ENCODE measurements around the gene SPI1.
"Not testable (repeated sequence)": the region's sequence is repeated elsewhere in the genome, so short reads cannot be mapped to it uniquely, and the experiment has no call there.

SPI1 gene

DNA sequence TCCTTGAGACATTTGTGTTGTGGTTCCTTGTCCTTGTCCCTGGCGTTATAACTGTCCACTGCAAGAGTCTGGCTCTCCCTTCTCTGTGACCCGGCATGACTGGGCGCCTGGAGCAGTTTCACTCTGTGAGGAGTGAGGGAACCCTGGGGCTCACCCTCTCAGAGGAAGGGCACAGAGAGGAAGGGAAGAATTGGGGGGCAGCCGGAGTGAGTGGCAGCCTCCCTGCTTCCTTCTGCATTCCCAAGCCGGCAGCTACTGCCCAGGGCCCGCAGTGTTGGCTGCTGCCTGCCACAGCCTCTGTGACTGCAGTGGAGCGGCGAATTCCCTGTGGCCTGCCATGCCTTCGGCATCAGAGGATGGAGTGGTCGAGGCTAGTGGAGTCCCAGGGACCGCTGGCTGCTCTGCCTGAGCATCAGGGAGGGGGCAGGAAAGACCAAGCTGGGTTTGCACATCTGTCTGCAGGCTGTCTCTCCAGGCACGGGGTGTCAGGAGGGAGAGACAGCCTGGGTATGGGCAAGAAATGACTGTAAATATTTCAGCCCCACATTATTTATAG is 48.8 kb downstream of the SPI1 start:
- in situ Hi-C loops (cut with HindIII; ENCODE audit: low sequenced_read_pairs): no loop called here

DNA sequence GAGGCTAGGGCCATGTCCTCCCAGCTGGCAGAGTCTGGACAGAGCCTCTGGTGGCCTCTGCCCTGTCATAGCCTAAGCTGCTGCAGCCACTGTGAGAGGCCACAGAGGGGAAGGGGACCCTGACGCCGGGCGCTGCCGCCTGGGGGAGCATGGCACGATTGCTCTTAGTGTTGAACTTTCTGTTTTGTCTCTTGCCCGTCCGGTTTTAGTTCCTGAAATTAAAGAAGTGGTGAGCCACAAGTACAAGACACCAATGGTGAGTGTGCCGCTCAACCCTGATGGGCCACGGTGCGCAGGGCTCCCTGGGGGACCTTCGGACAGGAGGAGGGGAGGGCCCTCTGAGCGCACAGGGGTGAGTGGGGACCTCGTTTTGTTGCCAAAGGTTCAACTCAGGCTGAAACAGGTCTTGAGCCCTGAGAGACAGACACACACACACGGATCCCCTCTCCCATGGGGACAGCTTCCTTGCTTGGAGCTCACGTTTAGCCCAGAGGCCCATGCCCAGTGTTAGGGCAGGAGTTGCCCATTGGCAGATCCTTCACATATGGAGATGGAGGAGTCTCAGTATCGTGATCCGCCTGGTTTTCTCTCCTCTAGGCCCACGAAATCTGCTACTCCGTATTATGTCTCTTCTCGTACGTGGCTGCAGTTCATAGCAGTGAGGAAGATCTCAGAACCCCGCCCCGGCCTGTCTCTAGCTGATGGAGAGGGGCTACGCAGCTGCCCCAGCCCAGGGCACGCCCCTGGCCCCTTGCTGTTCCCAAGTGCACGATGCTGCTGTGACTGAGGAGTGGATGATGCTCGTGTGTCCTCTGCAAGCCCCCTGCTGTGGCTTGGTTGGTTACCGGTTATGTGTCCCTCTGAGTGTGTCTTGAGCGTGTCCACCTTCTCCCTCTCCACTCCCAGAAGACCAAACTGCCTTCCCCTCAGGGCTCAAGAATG is 49.6 kb downstream of the SPI1 start:
- in situ Hi-C loops (cut with HindIII; ENCODE audit: low sequenced_read_pairs): no loop called here

DNA sequence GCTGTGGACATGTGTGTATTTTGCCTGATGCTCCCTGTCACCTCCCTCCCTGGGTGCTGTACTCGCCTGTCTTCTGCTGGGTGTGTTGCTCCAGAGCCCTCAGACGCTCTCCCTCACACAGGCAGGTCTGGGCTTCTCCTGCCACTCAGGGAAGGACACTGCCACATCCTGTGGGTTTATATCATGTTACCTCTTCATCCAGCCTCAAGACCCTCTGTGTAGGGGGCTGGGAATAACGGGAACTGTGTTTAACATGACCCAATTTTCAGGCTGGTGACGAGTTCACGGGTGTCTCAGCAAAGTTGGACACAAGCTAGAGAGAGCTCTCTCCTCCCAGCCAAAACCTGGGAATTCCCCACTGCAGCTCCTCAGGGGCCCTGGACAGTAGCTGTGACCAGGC is 50.4 kb downstream of the SPI1 start:
- in situ Hi-C loops (cut with HindIII; ENCODE audit: low sequenced_read_pairs): no loop called here

DNA sequence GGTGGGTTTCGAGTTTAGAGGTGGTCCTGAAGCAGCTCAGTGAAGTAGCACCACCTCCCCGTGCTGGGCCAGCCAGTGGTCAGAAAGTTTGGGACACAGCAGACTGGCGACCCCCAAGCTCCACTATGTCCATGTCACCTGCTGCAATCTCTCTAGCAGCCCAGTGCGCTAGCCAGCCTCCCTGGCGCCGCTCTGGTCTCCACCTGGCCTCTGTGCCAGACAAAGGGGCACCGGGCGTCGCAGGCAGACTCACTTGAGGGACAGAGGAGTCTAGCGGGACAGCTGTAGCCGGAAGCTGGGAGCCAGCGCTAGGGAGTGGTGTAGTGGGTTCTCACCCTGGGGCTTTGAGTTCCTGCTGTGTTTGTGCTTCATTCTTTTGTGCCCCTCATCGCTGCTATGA is 51.3 kb downstream of the SPI1 start:
- in situ Hi-C loops (cut with HindIII; ENCODE audit: low sequenced_read_pairs): no loop called here

DNA sequence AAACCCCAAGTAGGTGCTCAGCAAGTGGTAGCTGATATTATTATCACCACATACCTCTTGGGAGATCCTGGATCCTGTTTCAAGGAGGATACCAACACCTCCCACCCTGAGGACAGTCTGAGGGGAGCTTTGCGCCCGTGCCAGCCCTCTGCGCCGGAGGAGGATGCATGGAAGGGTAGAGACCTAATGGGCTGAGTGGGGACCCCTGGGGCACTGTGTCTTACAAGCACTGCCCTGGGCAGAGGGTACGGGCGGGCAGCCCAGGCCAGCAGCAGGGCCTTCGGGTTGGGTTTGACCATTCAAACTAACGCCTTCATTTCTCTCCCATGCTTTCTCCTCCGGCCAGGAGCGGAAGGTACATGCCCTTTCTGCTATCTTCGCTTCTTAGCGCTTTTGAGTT is 52.1 kb downstream of the SPI1 start:
- in situ Hi-C loops (cut with HindIII; ENCODE audit: low sequenced_read_pairs): no loop called here

DNA sequence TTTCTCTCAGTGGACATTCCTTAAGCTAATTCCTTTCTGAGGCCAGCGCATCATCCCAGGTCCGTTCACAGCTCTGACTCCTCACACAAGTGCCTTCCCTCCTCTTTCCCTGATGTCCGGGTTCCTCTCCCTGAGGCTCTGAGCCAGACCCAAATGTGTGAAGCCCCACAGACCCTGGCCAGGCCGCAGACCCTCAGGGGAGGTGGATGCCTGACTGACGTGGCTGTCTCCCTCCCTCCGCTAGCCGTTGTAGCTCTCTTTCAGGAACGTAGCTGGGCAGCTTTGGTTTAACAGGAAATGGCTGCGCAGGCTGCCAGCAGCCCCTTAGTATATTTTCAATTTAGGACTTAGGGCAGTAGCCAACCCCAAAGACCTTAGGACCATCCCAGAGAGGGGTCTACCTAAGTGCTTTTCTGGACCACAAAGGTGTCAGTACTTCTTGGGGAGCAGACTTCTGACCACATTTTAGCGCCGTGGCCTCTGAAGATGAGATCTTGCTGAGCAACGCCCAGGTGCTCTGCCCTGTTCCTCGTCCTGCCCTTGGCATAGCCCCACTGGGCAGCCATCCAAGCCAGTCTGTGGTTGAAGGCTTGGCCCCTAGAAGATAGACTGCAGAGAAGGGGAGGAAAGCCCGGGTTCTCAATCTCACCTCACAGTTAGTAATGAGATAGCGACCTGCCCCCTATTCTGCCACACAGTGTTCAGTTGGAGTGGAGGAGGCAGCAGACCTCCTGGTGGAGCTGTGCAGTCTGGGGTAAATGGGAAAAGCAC is 52.9 kb downstream of the SPI1 start:
- in situ Hi-C loops (cut with HindIII; ENCODE audit: low sequenced_read_pairs): no loop called here

DNA sequence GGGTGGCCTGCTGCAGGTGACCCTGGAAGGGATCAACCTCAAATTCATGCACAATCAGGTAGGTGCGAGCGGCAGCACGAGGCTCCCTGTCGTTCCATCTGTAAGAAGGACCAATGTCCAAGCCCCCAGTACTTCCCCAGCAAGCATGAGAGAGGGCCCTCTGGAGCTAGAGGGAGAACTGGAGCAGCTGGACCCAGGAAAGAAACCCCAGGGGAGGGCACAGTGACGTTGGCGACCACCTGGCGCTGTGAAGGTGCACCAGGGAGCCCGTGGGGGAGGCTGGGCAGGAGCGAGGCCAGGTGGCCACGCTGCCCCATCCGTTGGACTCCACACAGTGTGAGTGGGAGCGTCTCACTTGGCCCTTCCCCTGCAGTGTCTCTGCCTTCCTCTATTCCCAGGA is 53.8 kb downstream of the SPI1 start:
- in situ Hi-C loops (cut with HindIII; ENCODE audit: low sequenced_read_pairs): no loop called here

DNA sequence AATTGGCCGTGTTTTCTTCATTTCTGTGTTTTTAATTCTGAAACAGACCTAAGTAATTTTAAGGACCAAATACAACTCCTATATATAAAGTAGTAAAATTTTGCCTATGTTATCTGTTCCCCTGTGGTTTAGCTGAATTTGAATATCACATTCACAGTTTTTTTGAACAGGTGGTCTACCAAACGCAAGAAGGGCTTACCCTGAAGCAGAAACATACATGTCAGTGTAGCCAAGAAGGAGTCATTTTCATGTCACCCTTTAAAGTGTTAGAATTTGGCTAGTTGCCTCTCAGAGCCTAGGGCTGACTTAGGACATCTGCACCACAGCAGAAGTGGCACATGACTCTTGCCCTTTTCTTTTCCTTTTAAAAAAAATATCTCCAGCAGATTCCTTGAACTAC is 60.2 kb downstream of the SPI1 start:
- in situ Hi-C loops (cut with HindIII; ENCODE audit: low sequenced_read_pairs): no loop called here

DNA sequence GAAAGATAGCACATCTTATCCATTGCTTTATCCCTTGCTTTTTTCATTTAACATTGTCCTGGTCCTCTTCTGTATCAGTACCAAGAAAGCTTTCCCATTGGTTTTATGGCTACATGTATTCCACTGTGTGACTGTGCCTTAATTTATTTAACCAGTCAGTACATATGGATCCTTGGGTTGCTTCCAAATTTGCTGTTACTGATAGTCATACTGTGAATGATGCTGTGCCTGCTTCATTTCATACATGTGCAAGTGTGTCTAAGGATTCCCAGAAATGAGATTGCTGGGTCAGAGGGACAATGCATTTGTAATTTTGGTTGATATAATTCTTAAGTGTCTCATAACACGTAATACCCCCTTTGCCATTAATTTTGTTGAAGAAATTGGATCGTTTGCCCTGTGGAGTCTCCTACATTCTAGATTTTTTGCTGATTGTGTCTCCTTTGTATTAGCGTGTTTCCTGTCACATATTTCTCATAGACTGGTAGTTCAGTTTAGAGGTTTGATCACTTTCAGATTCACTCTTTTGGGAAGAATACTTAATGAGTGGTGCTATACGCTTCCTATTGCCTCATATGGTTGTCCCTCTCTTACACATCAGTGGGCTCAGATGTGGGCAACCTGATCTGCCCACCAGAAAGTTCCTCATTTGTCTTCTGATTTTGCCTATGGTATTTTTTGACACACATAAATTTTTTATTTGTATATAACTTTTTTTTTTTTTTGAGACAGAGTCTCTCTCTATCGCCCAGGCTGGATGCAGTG is 61.1 kb downstream of the SPI1 start:
- in situ Hi-C loops (cut with HindIII; ENCODE audit: low sequenced_read_pairs): no loop called here

DNA sequence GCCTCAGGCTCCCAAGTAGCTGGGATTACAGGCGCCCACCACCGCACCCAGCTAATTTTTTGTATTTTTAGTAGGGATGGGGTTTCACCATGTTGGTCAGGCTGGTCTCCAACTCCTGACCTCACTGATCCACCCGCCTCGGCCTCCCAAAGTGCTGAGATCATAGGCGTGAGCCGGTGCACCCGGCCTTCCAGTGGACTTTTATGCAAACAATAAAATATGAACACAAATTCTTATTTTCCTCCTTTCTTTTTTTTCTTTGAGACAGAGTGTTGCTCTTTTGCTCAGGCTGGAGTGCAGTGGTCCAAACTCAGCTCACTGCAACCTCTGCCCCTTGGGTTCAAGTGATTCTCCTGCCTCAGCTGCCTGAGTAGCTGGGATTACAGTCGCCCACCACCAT is 61.8 kb downstream of the SPI1 start:
- in situ Hi-C loops (cut with HindIII; ENCODE audit: low sequenced_read_pairs): not testable (repeated sequence)

DNA sequence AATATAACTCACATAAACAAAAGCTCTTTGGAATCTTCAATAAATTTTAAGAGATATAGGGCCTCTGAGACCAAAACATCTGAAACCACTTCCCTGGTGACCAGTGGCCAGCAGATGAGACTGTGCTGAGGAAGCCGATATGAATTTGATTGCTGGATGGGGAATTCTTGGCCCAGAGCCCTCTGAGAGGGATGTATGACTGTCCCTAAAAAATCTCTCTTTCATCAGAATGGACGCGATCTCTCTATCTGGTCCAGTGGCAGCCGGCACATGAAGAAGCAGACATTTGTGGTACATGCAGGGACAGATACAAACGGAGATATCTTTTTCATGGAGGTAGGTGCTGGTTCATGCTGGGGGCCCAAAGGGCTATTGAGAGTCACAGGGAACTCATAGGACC is 63.4 kb downstream of the SPI1 start:
- in situ Hi-C loops (cut with HindIII; ENCODE audit: low sequenced_read_pairs): no loop called here

DNA sequence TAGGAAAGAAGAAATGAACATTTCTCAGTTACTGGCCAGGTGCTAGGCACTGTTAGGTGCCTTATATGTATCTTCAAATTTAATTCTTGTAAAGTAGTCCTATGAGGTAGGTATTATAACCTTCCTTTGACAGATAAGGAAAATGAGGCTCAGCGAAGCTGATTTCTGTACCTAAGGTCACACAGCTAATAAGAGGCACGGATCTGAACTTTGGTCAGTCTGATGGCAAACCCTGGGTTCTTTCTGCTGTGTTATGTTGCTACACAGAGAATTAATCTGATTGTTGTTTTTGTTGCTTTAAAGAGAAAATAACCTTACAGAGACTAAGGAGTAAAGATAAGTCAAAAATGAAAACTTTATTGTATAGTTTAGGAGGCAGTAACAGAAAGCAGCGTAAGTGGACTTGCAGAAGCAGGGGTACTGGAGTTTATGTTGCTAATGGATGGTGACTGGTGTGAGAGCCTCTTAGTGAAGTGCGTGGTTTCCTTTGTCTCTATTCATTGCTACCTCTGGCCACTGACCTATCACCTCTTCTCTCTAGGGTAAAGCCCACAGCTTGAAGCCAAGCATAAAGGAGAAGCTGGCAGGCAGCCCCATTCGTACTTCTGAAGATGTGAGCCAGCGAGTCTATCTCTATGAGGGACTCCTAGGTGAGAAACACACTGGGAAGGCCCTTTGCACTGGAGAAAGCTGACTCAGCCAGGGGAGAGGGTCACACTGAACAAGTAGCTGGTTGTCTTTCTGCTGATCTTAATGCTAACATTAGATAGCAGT is 70.1 kb downstream of the SPI1 start:
- in situ Hi-C loops (cut with HindIII; ENCODE audit: low sequenced_read_pairs): no loop called here

DNA sequence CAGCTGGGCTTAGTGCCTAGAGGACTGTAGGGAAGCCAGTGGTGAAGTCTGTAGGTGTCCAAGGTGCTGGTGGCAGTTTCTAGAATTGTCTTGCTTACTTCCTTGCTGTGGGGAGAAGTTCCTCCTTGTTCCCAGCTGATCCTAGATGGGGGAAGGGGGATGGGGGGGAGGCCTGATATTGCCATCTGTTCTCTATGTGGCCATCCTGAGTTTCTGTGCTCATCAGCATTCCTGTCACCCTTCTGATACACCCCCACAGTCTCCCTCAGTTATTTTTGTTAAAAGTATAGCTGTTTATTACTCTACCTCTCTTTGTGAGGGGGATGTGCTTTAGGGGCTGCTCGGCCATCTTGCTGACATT is 71.9 kb downstream of the SPI1 start:
- in situ Hi-C loops (cut with HindIII; ENCODE audit: low sequenced_read_pairs): no loop called here

DNA sequence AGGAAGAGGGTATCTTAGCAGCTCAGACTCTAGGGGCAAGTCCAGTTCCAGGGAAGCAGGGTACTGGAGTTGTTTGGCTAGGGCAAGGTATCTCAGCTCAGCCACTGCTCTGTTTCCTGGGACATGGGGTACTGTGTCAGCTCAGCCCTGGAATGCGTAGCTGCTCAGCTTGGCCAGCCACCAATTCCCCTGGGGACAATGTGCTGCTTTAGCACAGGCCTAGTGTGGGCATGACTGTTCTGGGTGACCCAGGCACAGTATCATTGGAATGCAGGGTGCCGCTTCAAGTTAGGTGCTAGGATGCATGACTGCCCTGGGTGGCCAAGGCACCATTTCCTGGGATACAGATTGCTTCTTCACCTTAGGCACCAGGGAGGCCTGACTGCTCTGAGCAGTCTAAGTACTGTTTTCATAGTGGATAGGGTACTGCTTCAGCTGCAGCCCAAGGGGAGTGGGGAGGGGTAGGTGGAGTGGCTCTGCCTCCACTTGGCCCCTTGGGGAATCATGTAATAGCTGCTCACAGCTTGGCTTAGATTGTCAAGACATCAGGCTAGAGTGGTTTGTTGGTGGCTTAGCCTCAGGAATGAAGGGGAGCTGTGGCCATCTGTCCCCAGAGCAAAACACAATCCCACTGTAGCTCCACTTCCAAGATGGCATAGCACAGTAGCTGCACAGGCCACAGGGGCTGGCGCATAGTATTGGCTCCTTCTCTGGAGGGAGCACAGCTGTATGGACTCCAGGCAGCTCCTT is 72.4 kb downstream of the SPI1 start:
- in situ Hi-C loops (cut with HindIII; ENCODE audit: low sequenced_read_pairs): no loop called here
